ENCODE data around the gene KCNH1. TPM values are rescaled to one million over a fixed set of nuclear protein-coding genes. Genes with fewer than 3 reads are reported as not detected.

The KCNH1 gene
- total and polyA plus RNA-seq, 9 donors, result 0.11 to 0.46 TPM; not detected in 7

GRCh38 chr1:210944252-210944651, 189.7 kb downstream of the KCNH1 start:
- Histone ChIP-seq H3K36me3 (no peaks in the 10 kb centered on the region), H3K4me1 (ENCODE audit: insufficient read depth) (no peaks in the 10 kb centered on the region), H3K9me3 (no peaks in the 10 kb centered on the region), H3K4me3 (no peak overlapping the region), H3K27me3 (no peaks in the 10 kb centered on the region), H3K27ac (no peak overlapping the region)
- 23 to 42% (median 24%) methylated on average over 2 of the region's 2 CpGs for WGBS, 3 donors
- intact Hi-C loops (cut with DNase I), result no loop called here
- TF ChIP-seq POLR2A (IDR thresholded peaks at IDR 0.05) (no peak), CTCF (IDR thresholded peaks at IDR 0.05) (no peak), EP300 (IDR thresholded peaks at IDR 0.05) (no peak)
- DNase-seq, result no peak

GRCh38 chr1:210942513-210942912, 191.4 kb downstream of the KCNH1 start:
- WGBS, 3 donors, result 56 to 69% (median 64%) methylated on average over 2 of the region's 2 CpGs
- H3K9me3 ChIP-seq, result no peaks in the 10 kb centered on the region
- H3K27ac ChIP-seq, result no peak overlapping the region
- H3K27me3 ChIP-seq, result no peaks in the 10 kb centered on the region
- TF ChIP-seq POLR2A (IDR thresholded peaks at IDR 0.05), result no peak
- no peak for TF ChIP-seq EP300 (IDR thresholded peaks at IDR 0.05)
- no peak for TF ChIP-seq CTCF (IDR thresholded peaks at IDR 0.05)
- no peak overlapping the region for H3K4me3 ChIP-seq
- H3K36me3 ChIP-seq, result no peaks in the 10 kb centered on the region
- DNase-seq, result no peak
- intact Hi-C loops (cut with DNase I), result no loop called here
- no peaks in the 10 kb centered on the region for H3K4me1 ChIP-seq (ENCODE audit: insufficient read depth)

- TF ChIP-seq EP300 (IDR thresholded peaks at IDR 0.05), result no peak
- no peak for TF ChIP-seq CTCF (IDR thresholded peaks at IDR 0.05)
- no peak for TF ChIP-seq POLR2A (IDR thresholded peaks at IDR 0.05)
- 66 to 91% (median 72%) methylated on average over 1 of the region's 1 CpG for whole genome bisulfite sequencing, 3 donors
- H3K27ac ChIP-seq, result no peak overlapping the region
- DNase-seq, result no peak
- H3K4me1 ChIP-seq (ENCODE audit: insufficient read depth), result no peaks in the 10 kb centered on the region
- H3K9me3 ChIP-seq, result no peaks in the 10 kb centered on the region
- H3K4me3 ChIP-seq, result no peak overlapping the region
- intact Hi-C loops (cut with DNase I), result no loop called here
- no peaks in the 10 kb centered on the region for H3K36me3 ChIP-seq
- no peaks in the 10 kb centered on the region for H3K27me3 ChIP-seq
Measured at GRCh38 chr1:210940081-210940617, 193.8 kb downstream of the KCNH1 start.

- H3K4me3 ChIP-seq, result no peak overlapping the region
- no peak for DNase-seq
- H3K9me3 ChIP-seq, result no peaks in the 10 kb centered on the region
- H3K36me3 ChIP-seq, result no peaks in the 10 kb centered on the region
- no peaks in the 10 kb centered on the region for H3K4me1 ChIP-seq (ENCODE audit: insufficient read depth)
- H3K27me3 ChIP-seq, result no peaks in the 10 kb centered on the region
- intact Hi-C loops (cut with DNase I), result no loop called here
- H3K27ac ChIP-seq, result no peak overlapping the region
- TF ChIP-seq CTCF (IDR thresholded peaks at IDR 0.05) (no peak), EP300 (IDR thresholded peaks at IDR 0.05) (no peak), POLR2A (IDR thresholded peaks at IDR 0.05) (no peak)
- 46 to 52% (median 51%) methylated on average over 3 of the region's 3 CpGs for WGBS, 3 donors
Measured at GRCh38 chr1:210938416-210938925, 195.5 kb downstream of the KCNH1 start.
